ENCODE results near the gene INSIG2. TPM values are rescaled to one million over a fixed set of nuclear protein-coding genes. Genes with fewer than 3 reads are reported as not detected.

INSIG2 gene
- total and polyA plus RNA-seq, 9 of the 15 experiments (the other 6 are each of a cell fraction or from before 2014, with no cell fraction given): 1.5 to 34.2 (median 6.4) TPM

- H3K36me3 ChIP-seq (ENCODE audit: control insufficient read depth, insufficient read depth, low read length): no peaks in the 10 kb centered on the region
- H3K27me3 ChIP-seq (ENCODE audit: control insufficient read depth in 2 of 2, insufficient read depth in 2 of 2, low read length in 2 of 2): peaks cover 7 to 9% of the 10 kb centered on the region in 2 experiments; a peak in 4 of 5 replicates
- ChIA-PET POLR2A (interaction anchor here (1.2 kb wide), 1 partner anchor 25 kb away, joined by 3 read pairs; no protein-coding TSS in a partner anchor), CTCF (ENCODE audit: low intra/inter-chr PET ratio) (no interaction called here)
- no peak overlapping the region for H2AFZ ChIP-seq (ENCODE audit: low read depth, low read length)
- H3K27ac ChIP-seq (ENCODE audit: extremely low read depth, low read depth, low read length): no peak overlapping the region
- no peak overlapping the region for H3K9ac ChIP-seq (ENCODE audit: insufficient read depth in 1 of 2, low read depth in 2 of 2, low read length in 2 of 2)
- H3K79me2 ChIP-seq (ENCODE audit: control insufficient read depth, insufficient read depth, low read length): no peaks in the 10 kb centered on the region
- intact Hi-C loops (cut with micrococcal nuclease): no loop called here
- no peak for FAIRE-seq
- H3K4me1 ChIP-seq (replicated peaks in 1 of 2; ENCODE audit: control insufficient read depth in 2 of 2, insufficient read depth in 2 of 2, low read length in 2 of 2): no peaks in the 10 kb centered on the region
- BruUV-seq (replicated peaks): no TSS peak
- TF ChIP-seq DMBX1 (CRISPR knock-in tag; IDR thresholded peaks at IDR 0.05; ENCODE audit: borderline replicate concordance) (no peak), SMARCC2 (IDR thresholded peaks at IDR 0.05; ENCODE audit: low read depth) (no peak), C11orf30 (IDR thresholded peaks at IDR 0.05; ENCODE audit: low read depth) (peak; percentile 40; the same call in 1 of the 2 replicates), MAFG (tag; conservative IDR thresholded peaks at IDR 0.05) (peak; percentile 24), JUND (IDR thresholded peaks at IDR 0.05; ENCODE audit: borderline replicate concordance, low read depth, low read length) (no peak), JUND (tag; IDR thresholded peaks at IDR 0.05; ENCODE audit: borderline replicate concordance, low read depth, low read length) (no peak), FOXA3 (CRISPR knock-in tag; conservative IDR thresholded peaks at IDR 0.05 in 1 of 2, IDR thresholded peaks at IDR 0.05 in 1 of 2) (no peak), MAFF (IDR thresholded peaks at IDR 0.05; ENCODE audit: low read length) (peak; percentile 31; the same call in 1 of the 2 replicates), HDAC8 (tag; IDR thresholded peaks at IDR 0.05) (no peak), ZNF316 (IDR thresholded peaks at IDR 0.05) (peak; percentile 71), ZNF347 (CRISPR knock-in tag; IDR thresholded peaks at IDR 0.05; ENCODE audit: low read depth) (no peak), KDM4B (IDR thresholded peaks at IDR 0.05; ENCODE audit: borderline replicate concordance in 2 of 2, low read depth in 1 of 2) (no peak), RBM22 (IDR thresholded peaks at IDR 0.05; ENCODE audit: low read depth, low read length, poor library complexity, severe bottlenecking) (no peak), ETS2 (tag; IDR thresholded peaks at IDR 0.05; ENCODE audit: borderline replicate concordance, poor library complexity, severe bottlenecking) (no peak), ZNF445 (CRISPR knock-in tag; IDR thresholded peaks at IDR 0.05; ENCODE audit: low read depth) (no peak)
- TF ChIP-seq, protein P1, sequence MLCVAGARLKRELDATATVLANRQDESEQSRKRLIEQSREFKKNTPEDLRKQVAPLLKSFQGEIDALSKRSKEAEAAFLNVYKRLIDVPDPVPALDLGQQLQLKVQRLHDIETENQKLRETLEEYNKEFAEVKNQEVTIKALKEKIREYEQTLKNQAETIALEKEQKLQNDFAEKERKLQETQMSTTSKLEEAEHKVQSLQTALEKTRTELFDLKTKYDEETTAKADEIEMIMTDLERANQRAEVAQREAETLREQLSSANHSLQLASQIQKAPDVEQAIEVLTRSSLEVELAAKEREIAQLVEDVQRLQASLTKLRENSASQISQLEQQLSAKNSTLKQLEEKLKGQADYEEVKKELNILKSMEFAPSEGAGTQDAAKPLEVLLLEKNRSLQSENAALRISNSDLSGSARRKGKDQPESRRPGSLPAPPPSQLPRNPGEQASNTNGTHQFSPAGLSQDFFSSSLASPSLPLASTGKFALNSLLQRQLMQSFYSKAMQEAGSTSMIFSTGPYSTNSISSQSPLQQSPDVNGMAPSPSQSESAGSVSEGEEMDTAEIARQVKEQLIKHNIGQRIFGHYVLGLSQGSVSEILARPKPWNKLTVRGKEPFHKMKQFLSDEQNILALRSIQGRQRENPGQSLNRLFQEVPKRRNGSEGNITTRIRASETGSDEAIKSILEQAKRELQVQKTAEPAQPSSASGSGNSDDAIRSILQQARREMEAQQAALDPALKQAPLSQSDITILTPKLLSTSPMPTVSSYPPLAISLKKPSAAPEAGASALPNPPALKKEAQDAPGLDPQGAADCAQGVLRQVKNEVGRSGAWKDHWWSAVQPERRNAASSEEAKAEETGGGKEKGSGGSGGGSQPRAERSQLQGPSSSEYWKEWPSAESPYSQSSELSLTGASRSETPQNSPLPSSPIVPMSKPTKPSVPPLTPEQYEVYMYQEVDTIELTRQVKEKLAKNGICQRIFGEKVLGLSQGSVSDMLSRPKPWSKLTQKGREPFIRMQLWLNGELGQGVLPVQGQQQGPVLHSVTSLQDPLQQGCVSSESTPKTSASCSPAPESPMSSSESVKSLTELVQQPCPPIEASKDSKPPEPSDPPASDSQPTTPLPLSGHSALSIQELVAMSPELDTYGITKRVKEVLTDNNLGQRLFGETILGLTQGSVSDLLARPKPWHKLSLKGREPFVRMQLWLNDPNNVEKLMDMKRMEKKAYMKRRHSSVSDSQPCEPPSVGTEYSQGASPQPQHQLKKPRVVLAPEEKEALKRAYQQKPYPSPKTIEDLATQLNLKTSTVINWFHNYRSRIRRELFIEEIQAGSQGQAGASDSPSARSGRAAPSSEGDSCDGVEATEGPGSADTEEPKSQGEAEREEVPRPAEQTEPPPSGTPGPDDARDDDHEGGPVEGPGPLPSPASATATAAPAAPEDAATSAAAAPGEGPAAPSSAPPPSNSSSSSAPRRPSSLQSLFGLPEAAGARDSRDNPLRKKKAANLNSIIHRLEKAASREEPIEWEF (CRISPR knock-in tag; IDR thresholded peaks at IDR 0.05): no peak
- TF ChIP-seq, protein P2, sequence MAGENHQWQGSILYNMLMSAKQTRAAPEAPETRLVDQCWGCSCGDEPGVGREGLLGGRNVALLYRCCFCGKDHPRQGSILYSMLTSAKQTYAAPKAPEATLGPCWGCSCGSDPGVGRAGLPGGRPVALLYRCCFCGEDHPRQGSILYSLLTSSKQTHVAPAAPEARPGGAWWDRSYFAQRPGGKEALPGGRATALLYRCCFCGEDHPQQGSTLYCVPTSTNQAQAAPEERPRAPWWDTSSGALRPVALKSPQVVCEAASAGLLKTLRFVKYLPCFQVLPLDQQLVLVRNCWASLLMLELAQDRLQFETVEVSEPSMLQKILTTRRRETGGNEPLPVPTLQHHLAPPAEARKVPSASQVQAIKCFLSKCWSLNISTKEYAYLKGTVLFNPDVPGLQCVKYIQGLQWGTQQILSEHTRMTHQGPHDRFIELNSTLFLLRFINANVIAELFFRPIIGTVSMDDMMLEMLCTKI (IDR thresholded peaks at IDR 0.05; ENCODE audit: partially characterized antibody): no peak
- no peaks in the 10 kb centered on the region for H3K9me3 ChIP-seq (replicated peaks; ENCODE audit: control insufficient read depth, insufficient read depth, low read depth, low read length)
- H3K4me3 ChIP-seq: no peak overlapping the region
- H3K9me1 ChIP-seq (ENCODE audit: control insufficient read depth, insufficient read depth, low read length): no peaks in the 10 kb centered on the region
- H3K4me2 ChIP-seq (ENCODE audit: insufficient read depth, low read length): no peak overlapping the region
- in situ Hi-C loops (cut with MboI): loop anchor here (10.0 kb wide), 1 partner anchor 152 kb away; no protein-coding TSS in a partner anchor
- no peak for DNase-seq (ENCODE audit: extremely low read depth in 1 of 4, low spot score in 3 of 4)
- no peak for ATAC-seq
- WGBS (ENCODE audit: insufficient coverage, low coverage, missing lambda C conversion rate): 0% methylated on average over 2 of the region's 2 CpGs
- H4K20me1 ChIP-seq (replicated peaks; ENCODE audit: control insufficient read depth, insufficient read depth, low read length): no peaks in the 10 kb centered on the region
These were observed 35.8 kb upstream of the INSIG2 start for GRCh38 chr2:118052474-118052873.
